C4-2B (cell line): ENCODE measurements around the gene ADAM12.

Experiments used
- ZFX ChIP-seq: fragments of 450-650 bp; IDR thresholded peaks from 2 replicates; pipeline ENCODE4 v1.6.1; 2017
- TF ChIP-seq, protein P1 (sequence below): fragments of 450-650 bp; conservative IDR thresholded peaks from 2 replicates; pipeline ENCODE4 v1.5.1; 2017; ENCODE audit warnings: mild to moderate bottlenecking

DNA sequence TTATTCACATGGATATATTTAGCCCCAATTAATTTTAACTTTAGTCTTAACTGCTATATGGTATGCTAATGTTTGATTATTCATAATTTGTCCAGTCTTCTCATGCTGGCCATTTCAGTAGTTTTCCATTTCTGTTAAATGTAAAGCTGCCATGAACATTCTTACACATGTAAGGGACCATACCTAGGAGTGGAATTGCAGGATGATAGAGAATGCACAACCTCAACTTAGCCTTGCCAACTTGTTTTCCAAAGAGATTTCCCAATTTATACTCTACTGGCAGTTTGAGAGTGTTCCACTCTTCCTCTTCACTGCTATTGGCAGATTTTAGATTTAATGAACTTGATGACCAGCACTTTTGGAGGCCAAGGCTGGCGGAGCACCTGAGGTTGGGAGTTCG lies 423.7 kb downstream of the ADAM12 start:
- TF ChIP-seq, protein P1, sequence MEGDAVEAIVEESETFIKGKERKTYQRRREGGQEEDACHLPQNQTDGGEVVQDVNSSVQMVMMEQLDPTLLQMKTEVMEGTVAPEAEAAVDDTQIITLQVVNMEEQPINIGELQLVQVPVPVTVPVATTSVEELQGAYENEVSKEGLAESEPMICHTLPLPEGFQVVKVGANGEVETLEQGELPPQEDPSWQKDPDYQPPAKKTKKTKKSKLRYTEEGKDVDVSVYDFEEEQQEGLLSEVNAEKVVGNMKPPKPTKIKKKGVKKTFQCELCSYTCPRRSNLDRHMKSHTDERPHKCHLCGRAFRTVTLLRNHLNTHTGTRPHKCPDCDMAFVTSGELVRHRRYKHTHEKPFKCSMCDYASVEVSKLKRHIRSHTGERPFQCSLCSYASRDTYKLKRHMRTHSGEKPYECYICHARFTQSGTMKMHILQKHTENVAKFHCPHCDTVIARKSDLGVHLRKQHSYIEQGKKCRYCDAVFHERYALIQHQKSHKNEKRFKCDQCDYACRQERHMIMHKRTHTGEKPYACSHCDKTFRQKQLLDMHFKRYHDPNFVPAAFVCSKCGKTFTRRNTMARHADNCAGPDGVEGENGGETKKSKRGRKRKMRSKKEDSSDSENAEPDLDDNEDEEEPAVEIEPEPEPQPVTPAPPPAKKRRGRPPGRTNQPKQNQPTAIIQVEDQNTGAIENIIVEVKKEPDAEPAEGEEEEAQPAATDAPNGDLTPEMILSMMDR: no peak
- no peak for TF ChIP-seq ZFX
